Esophagus muscularis mucosa (tissue), 4 donors: ENCODE data around the gene PDE3A.

Experiments
- CTCF ChIP-seq, 3 experiments: fragments of 200-600 bp in 2 of 3; fragments of 450-650 bp in 1 of 3; sonication (generic) in 2 of 3; IDR thresholded peaks; one replicate each; pipeline ENCODE4 v1.5.1; 2017 to 2019; ENCODE audit warnings: antibody characterized with exemption in 3 of 3, mild to moderate bottlenecking in 2 of 3, moderate library complexity in 1 of 3
- EP300 ChIP-seq: sonication (generic); formaldehyde crosslinking; IDR thresholded peaks from one replicate; pipeline ENCODE4 v1.6.1; 2017; ENCODE audit warnings: antibody characterized with exemption
- POLR2A ChIP-seq: fragments of 450-650 bp; IDR thresholded peaks from one replicate; pipeline ENCODE4 v1.6.1; 2017; ENCODE audit warnings: antibody characterized with exemption, moderate library complexity, mild to moderate bottlenecking, low read depth
- POLR2AphosphoS5 ChIP-seq, 2 donors: sonication (generic); formaldehyde crosslinking; IDR thresholded peaks; one replicate each; pipeline ENCODE4 v1.6.1; 2017; ENCODE audit warnings: antibody characterized with exemption in 2 of 2

DNA sequence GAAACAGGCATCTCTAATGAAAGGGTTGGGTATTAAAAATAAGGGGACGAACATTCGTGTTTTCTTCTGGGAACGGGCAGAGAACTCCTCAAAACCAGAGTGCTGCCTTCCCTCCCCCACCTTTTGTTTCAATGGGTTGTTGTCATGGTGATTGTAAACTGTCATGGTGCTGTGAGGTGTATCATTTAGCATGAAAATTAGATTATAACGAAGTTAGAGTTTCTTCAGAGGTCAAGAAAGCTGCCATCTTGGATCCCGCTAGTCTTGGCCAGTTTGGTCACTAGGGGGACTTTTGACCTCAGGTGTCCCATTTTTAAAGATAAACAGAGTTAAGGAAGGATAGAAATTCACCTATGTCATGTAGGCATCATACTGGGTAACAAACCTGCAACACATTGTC, 123.0 kb downstream of the PDE3A start:
- no peak for TF ChIP-seq EP300
- TF ChIP-seq CTCF (IDR thresholded peaks at IDR 0.05): no peak
- TF ChIP-seq POLR2A: no peak
- no peak for TF ChIP-seq POLR2AphosphoS5 (IDR thresholded peaks at IDR 0.05)
